ENCODE data around the gene SPARC. TPM values are rescaled to one million over a fixed set of nuclear protein-coding genes. Genes with fewer than 3 reads are reported as not detected.

Gene SPARC
- total and polyA plus RNA-seq, 2 experiments from 2014 or later, result 6,520 to 20,092 TPM

DNA sequence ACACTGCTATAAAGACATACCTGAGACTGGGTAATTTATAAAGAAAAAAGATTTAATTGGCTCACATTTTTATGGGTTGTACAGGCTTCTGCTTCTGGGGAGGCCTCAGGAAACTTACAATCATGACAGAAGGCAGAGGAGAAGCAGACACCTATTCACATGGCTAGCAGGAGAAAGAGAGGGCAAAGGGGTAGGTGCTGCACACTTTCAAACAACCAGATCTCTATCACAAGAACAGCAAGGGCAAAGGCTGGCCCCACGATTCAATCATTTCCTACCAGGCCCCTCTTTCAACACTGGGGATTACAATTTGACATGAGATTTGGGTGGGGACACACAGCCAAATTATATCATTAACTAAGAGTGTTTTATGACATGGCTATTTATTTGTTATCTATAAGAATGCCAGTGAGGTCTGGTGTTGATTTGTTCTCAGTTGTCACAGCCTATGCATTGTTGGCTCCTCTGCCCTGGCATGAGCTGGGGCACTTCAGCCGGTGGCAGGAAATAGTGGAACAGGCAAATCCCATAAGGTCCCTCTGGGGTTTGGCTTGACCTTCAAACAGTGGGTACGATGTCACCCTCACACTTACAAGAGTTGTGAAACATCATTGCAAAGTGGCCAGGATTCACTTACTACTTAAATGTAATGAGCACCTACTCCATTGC, 44.1 kb downstream of the SPARC start:
- H3K4me1 ChIP-seq (ENCODE audit: insufficient read depth), result no peaks in the 10 kb centered on the region
- in situ Hi-C loops (cut with MboI), result loop anchor here (10.0 to 25.0 kb wide), 3 partner anchors 108 to 845 kb away; partner anchors contain the start of gene SLC36A1
- no peak overlapping the region for H3K4me2 ChIP-seq (ENCODE audit: unreplicated experiment)
- H3K27ac ChIP-seq, result no peak overlapping the region
- no peaks in the 10 kb centered on the region for H3K36me3 ChIP-seq (ENCODE audit: low read depth)
- DNase-seq, result no peak
- H3K4me3 ChIP-seq, result no peak overlapping the region
- no peaks in the 10 kb centered on the region for H3K9me2 ChIP-seq (ENCODE audit: insufficient read depth)
- 0 out of 2 replicates have a peak, but pooled peaks cover 9% of the 10 kb centered on the region for H3K27me3 ChIP-seq (replicated peaks; ENCODE audit: insufficient read depth)
- H4K20me1 ChIP-seq (ENCODE audit: insufficient read depth), result no peaks in the 10 kb centered on the region
- TF ChIP-seq EZH2 (IDR thresholded peaks at IDR 0.05; ENCODE audit: insufficient read depth, poor library complexity, severe bottlenecking) (no peak), EZH2phosphoT487 (IDR thresholded peaks at IDR 0.05; ENCODE audit: insufficient read depth, low read depth) (no peak)
- WGBS, 2 experiments (ENCODE audit: low coverage in 1 of 2, low lambda C conversion rate in 2 of 2, missing lambda C conversion rate in 2 of 2), result 31 to 44% methylated on average over 3 of the region's 3 CpGs
- H3K9ac ChIP-seq, result no peak overlapping the region
- no peaks in the 10 kb centered on the region for H3F3A ChIP-seq (ENCODE audit: insufficient read depth)
- no peaks in the 10 kb centered on the region for H3K9me3 ChIP-seq (ENCODE audit: low read depth)
- H3K79me2 ChIP-seq (ENCODE audit: insufficient read depth), result no peaks in the 10 kb centered on the region
- H2AFZ ChIP-seq, result no peak overlapping the region

DNA sequence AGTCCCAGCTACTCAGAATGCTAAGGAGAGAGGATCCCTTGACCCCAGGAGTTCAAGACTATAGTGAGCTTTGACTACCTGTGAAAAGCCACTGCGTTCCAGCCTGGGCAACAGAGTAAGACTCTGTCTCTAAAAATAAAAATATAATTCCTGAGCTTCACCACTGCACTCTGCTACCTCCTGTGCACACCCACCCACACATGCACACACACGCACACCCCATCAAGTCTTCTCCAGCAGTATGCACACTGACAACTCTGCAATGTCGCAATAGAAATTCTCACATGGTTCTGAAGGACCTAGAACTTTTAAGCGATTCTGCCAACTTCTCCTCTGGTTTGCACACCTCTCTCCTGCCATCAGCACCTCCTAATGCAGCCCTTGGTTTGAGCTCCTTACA, 48.1 kb downstream of the SPARC start:
- TF ChIP-seq EZH2phosphoT487 (IDR thresholded peaks at IDR 0.05; ENCODE audit: insufficient read depth, low read depth), result no peak
- TF ChIP-seq EZH2 (IDR thresholded peaks at IDR 0.05; ENCODE audit: insufficient read depth, poor library complexity, severe bottlenecking), result no peak
- no peak overlapping the region for H2AFZ ChIP-seq
- no peak overlapping the region for H3K27ac ChIP-seq
- no peaks in the 10 kb centered on the region for H3K9me3 ChIP-seq (ENCODE audit: low read depth)
- H4K20me1 ChIP-seq (ENCODE audit: insufficient read depth), result no peaks in the 10 kb centered on the region
- no peaks in the 10 kb centered on the region for H3K79me2 ChIP-seq (ENCODE audit: insufficient read depth)
- no peaks in the 10 kb centered on the region for H3K9me2 ChIP-seq (ENCODE audit: insufficient read depth)
- peaks cover 23% of the 10 kb centered on the region for H3K27me3 ChIP-seq (replicated peaks; ENCODE audit: insufficient read depth)
- 68 to 72% methylated on average over 4 of the region's 4 CpGs for WGBS, 2 experiments (ENCODE audit: low coverage in 1 of 2, low lambda C conversion rate in 2 of 2, missing lambda C conversion rate in 2 of 2)
- no peaks in the 10 kb centered on the region for H3K36me3 ChIP-seq (ENCODE audit: low read depth)
- H3K9ac ChIP-seq, result no peak overlapping the region
- H3K4me2 ChIP-seq (ENCODE audit: unreplicated experiment), result no peak overlapping the region
- no peaks in the 10 kb centered on the region for H3K4me1 ChIP-seq (ENCODE audit: insufficient read depth)
- no peaks in the 10 kb centered on the region for H3F3A ChIP-seq (ENCODE audit: insufficient read depth)
- no peak overlapping the region for H3K4me3 ChIP-seq
- in situ Hi-C loops (cut with MboI), result loop anchor here (25.0 kb wide), 1 partner anchor 849 kb away; no protein-coding TSS in a partner anchor
- DNase-seq, result no peak

DNA sequence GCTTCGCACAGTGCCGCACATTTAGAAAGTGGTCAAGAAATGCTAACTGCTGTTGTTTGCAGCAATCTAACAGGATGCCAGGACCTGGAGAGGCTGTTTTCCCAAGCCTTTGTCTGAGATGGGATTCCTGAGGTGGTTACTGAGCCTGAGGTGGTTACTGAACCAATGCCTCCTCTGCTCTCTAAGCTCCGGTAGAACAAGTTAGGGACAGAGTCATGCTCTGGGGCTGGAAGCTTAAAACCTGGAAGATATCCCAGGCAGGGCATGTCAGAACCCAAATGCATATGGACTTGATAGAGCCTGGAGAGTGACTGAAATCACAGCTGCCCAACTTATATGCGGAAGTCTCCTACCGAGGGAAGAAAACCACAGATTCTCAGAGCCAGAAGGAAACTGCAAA, 49.0 kb downstream of the SPARC start:
- no peaks in the 10 kb centered on the region for H4K20me1 ChIP-seq (ENCODE audit: insufficient read depth)
- H3K9ac ChIP-seq, result no peak overlapping the region
- no peak overlapping the region for H3K4me3 ChIP-seq
- no peaks in the 10 kb centered on the region for H3K9me3 ChIP-seq (ENCODE audit: low read depth)
- H3F3A ChIP-seq (ENCODE audit: insufficient read depth), result no peaks in the 10 kb centered on the region
- DNase-seq, result peak; percentile 24
- H2AFZ ChIP-seq, result no peak overlapping the region
- H3K4me2 ChIP-seq (ENCODE audit: unreplicated experiment), result no peak overlapping the region
- H3K36me3 ChIP-seq (ENCODE audit: low read depth), result no peaks in the 10 kb centered on the region
- no peaks in the 10 kb centered on the region for H3K9me2 ChIP-seq (ENCODE audit: insufficient read depth)
- WGBS, 2 experiments (ENCODE audit: low coverage in 1 of 2, low lambda C conversion rate in 2 of 2, missing lambda C conversion rate in 2 of 2), result 25 to 33% methylated on average over 5 of the region's 5 CpGs
- no peaks in the 10 kb centered on the region for H3K4me1 ChIP-seq (ENCODE audit: insufficient read depth)
- TF ChIP-seq EZH2 (IDR thresholded peaks at IDR 0.05; ENCODE audit: insufficient read depth, poor library complexity, severe bottlenecking), result no peak
- TF ChIP-seq EZH2phosphoT487 (IDR thresholded peaks at IDR 0.05; ENCODE audit: insufficient read depth, low read depth), result no peak
- H3K27ac ChIP-seq, result no peak overlapping the region
- peaks cover 25% of the 10 kb centered on the region for H3K27me3 ChIP-seq (replicated peaks; ENCODE audit: insufficient read depth)
- H3K79me2 ChIP-seq (ENCODE audit: insufficient read depth), result no peaks in the 10 kb centered on the region
- in situ Hi-C loops (cut with MboI), result loop anchor here (25.0 kb wide), 1 partner anchor 850 kb away; no protein-coding TSS in a partner anchor

DNA sequence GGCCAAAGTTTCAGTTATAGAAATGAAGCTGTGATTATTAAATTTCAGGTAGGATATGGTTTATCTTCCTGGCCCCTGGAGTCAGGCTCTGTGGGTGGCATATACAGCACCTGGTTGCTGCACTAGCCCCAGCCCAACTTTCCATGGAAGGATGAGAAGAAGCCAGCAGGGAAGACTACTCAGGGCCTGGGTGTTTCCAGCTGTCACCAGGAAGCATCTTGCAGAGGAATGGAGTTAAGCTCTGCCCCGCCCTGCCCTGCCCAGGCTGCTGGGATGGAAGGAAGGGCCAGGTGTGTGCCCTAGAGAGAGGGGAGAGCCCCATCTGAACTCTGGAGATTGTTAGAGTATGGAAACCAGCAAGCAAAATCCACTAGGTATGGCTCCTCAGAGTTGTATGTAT, 52.8 kb downstream of the SPARC start:
- in situ Hi-C loops (cut with MboI), result loop anchor here (25.0 kb wide), 1 partner anchor 853 kb away; no protein-coding TSS in a partner anchor
- H3K79me2 ChIP-seq (ENCODE audit: insufficient read depth), result no peaks in the 10 kb centered on the region

More for the DNA sequence above, 52.8 kb downstream of the SPARC start:
- Histone ChIP-seq H3K36me3 (ENCODE audit: low read depth) (no peaks in the 10 kb centered on the region), H2AFZ (no peak overlapping the region), H3K9me3 (ENCODE audit: low read depth) (no peaks in the 10 kb centered on the region), H4K20me1 (ENCODE audit: insufficient read depth) (no peaks in the 10 kb centered on the region), H3K4me1 (ENCODE audit: insufficient read depth) (peaks cover 2% of the 10 kb centered on the region; the same call in 1 of the 2 replicates), H3K9ac (no peak overlapping the region), H3K27me3 (replicated peaks; ENCODE audit: insufficient read depth) (peaks cover 25% of the 10 kb centered on the region), H3K9me2 (ENCODE audit: insufficient read depth) (no peaks in the 10 kb centered on the region), H3F3A (ENCODE audit: insufficient read depth) (no peaks in the 10 kb centered on the region; the same call in 1 of the 2 replicates), H3K4me3 (no peak overlapping the region), H3K27ac (no peak overlapping the region), H3K4me2 (ENCODE audit: unreplicated experiment) (no peak overlapping the region)
- DNase-seq, result no peak
- 57 to 65% methylated on average over 1 of the region's 1 CpG for WGBS, 2 experiments (ENCODE audit: low coverage in 1 of 2, low lambda C conversion rate in 2 of 2, missing lambda C conversion rate in 2 of 2)
- TF ChIP-seq EZH2 (IDR thresholded peaks at IDR 0.05; ENCODE audit: insufficient read depth, poor library complexity, severe bottlenecking) (no peak), EZH2phosphoT487 (IDR thresholded peaks at IDR 0.05; ENCODE audit: insufficient read depth, low read depth) (no peak)

Data from GM23248 (cell line).